Adrenal gland (tissue), 12 donors: Measurements from ENCODE around the gene IQCC. TPM values are rescaled to one million over a fixed set of nuclear protein-coding genes. Genes with fewer than 3 reads are reported as not detected.

Source experiments
- DNase-seq, 7 donors: peaks; one replicate each; pipeline ENCODE4 v3.0.0-alpha.2; 2019 to 2020
- H3K27ac ChIP-seq, 5 donors: fragments of 200-600 bp; sonication (generic) in 4 of 5; 1 replicate in 3 of 5; 2 replicates in 2 of 5; pipeline versions ENCODE4 v1.5.1 to v1.8.0; 2016 to 2020; ENCODE audit warnings: mild to moderate bottlenecking in 1 of 5
- H3K27me3 ChIP-seq: fragments of 200-600 bp; 2 replicates; pipeline ENCODE4 v1.8.0; 2021
- H3K36me3 ChIP-seq, 2 donors: fragments of 200-600 bp; replicated peaks in 1 of 2; 1 replicate in 1 of 2; 2 replicates in 1 of 2; pipeline versions ENCODE4 v1.5.1 to v1.8.0; 2018 to 2022
- H3K4me1 ChIP-seq, 2 donors: fragments of 200-600 bp; replicated peaks in 1 of 2; 1 replicate in 1 of 2; 2 replicates in 1 of 2; pipeline versions ENCODE4 v1.5.1 to v1.8.0; 2018 to 2021
- H3K4me3 ChIP-seq, 4 donors: fragments of 200-600 bp; sonication (generic) in 3 of 4; one replicate each; pipeline ENCODE4 v1.5.1; 2016 to 2018
- H3K9me3 ChIP-seq, 3 donors: fragments of 200-600 bp; sonication (generic) in 1 of 3; replicated peaks in 1 of 3; 1 replicate in 2 of 3; 2 replicates in 1 of 3; pipeline versions ENCODE4 v1.5.1 to v1.8.0; 2016 to 2021
- CTCF ChIP-seq, 6 experiments: fragments of 450-650 bp in 4 of 6; fragments of 200-600 bp in 2 of 6; sonication (generic) in 1 of 6; IDR thresholded peaks; 1 replicate in 5 of 6; 2 replicates in 1 of 6; pipeline versions ENCODE4 v1.5.1 to v1.8.0; 2016 to 2021; ENCODE audit warnings: antibody characterized with exemption in 6 of 6, mild to moderate bottlenecking in 2 of 6, moderate library complexity in 1 of 6
- POLR2A ChIP-seq, 2 donors: fragments of 450-650 bp; IDR thresholded peaks; one replicate each; pipeline ENCODE4 v1.6.1; 2017; ENCODE audit warnings: antibody characterized with exemption in 2 of 2, mild to moderate bottlenecking in 2 of 2, moderate library complexity in 1 of 2
- WGBS, 4 donors: extraction: QIAGEN DNeasy Blood & Tissue Kit in 2 of 4; methylation state at CpG; one replicate each; pipeline versions ENCODE4 v1.1.5 to v1.1.7; 2013 to 2017; 5-methylcytosine and 5-hydroxymethylcytosine counted together
- intact Hi-C, 2 donors: fragments of 100-400 bp; cut with DNase I; formaldehyde crosslinking; loops; one replicate each; pipeline versions ENCODE4 v1.14.1 to v1.15.0; 2022 to 2023
- polyA plus RNA-seq, 3 donors: library from polyadenylated mRNA; stranded (reverse); fragments of 200-250 nt in 2 of 3; fragments of 350-450 nt in 1 of 3; fragmentation: Illumina TruSeq in 1 of 3; extraction: RNeasy Lipid Tissue Mini Kit (QIAGEN cat#74804) in 1 of 3; gene quantifications; one replicate each; pipeline ENCODE4 v1.2.3, GENCODE V29; 2013 to 2014
- total RNA-seq, 9 donors: library from RNA; depleted of rRNA in 4 of 9; stranded (reverse); fragments of >200 nt in 4 of 9; fragments of 120-200 nt in 1 of 9; fragmentation: NEBNext Ultra II Directional in 1 of 9; extraction: Animal tissue kit (Norgen Biotek cat#: 25700) in 1 of 9; gene quantifications; one replicate each; pipeline versions ENCODE4 v1.1.0 to v1.2.4, GENCODE V29; 2013 to 2023
- donor health status: healthy with polysubstance abuse.
- donor health status: Bipolar disorder and iron deficiency.
- donor health status: DM: yes; HTN: yes; CAD: no.
- donor health status: DM: no; HTN: no; CAD: no.
- donor health status: DM: no; HTN: no; CAD: no.
- donor health status: DM: yes; HTN: yes; CAD: no.

IQCC gene
- total and polyA plus RNA-seq, 12 donors = 1.5 to 3.9 (median 3.0) TPM

GRCh38 chr1:32255072-32256071, 49.9 kb downstream of the IQCC start:
- WGBS, 4 donors = 82 to 86% (median 83%) methylated on average over 10 of the region's 10 CpGs
- Histone ChIP-seq H3K9me3 (no peaks in the 10 kb centered on the region), H3K4me3 (no peak overlapping the region), H3K27me3 (no peaks in the 10 kb centered on the region), H3K36me3 (no peaks in the 10 kb centered on the region), H3K4me1 (peaks cover 0 to 1% of the 10 kb centered on the region in 2 donors), H3K27ac (no peak overlapping the region)
- no peak for TF ChIP-seq POLR2A (IDR thresholded peaks at IDR 0.05)
- no peak for TF ChIP-seq CTCF (IDR thresholded peaks at IDR 0.05)
- intact Hi-C loops = no loop called here
- no peak for DNase-seq

GRCh38 chr1:32256473-32257226, 51.2 kb downstream of the IQCC start:
- DNase-seq = no peak
- Histone ChIP-seq H3K4me1 (no peaks in the 10 kb centered on the region), H3K4me3 (no peak overlapping the region), H3K27ac (no peak overlapping the region), H3K9me3 (no peaks in the 10 kb centered on the region), H3K27me3 (no peaks in the 10 kb centered on the region), H3K36me3 (no peaks in the 10 kb centered on the region)
- 74 to 80% (median 76%) methylated on average over 9 of the region's 9 CpGs for WGBS, 4 donors
- intact Hi-C loops = no loop called here
- TF ChIP-seq POLR2A (IDR thresholded peaks at IDR 0.05) = no peak
- TF ChIP-seq CTCF (IDR thresholded peaks at IDR 0.05) = no peak

- no peak overlapping the region for H3K4me3 ChIP-seq
- H3K9me3 ChIP-seq = no peaks in the 10 kb centered on the region
- no peaks in the 10 kb centered on the region for H3K4me1 ChIP-seq
- TF ChIP-seq CTCF (IDR thresholded peaks at IDR 0.05) (no peak), POLR2A (IDR thresholded peaks at IDR 0.05) (no peak)
- H3K36me3 ChIP-seq = no peaks in the 10 kb centered on the region
- intact Hi-C loops = no loop called here
- WGBS, 4 donors = 79 to 83% (median 80%) methylated on average over 6 of the region's 6 CpGs
- no peak overlapping the region for H3K27ac ChIP-seq
- DNase-seq = no peak
- H3K27me3 ChIP-seq = no peaks in the 10 kb centered on the region
These were observed 51.7 kb downstream of the IQCC start for GRCh38 chr1:32257227-32257508.

Other genes starting within 250 kb of the IQCC start
- 100 to 1,000 TPM in 1 of 9 donors, 10 to 100 TPM in 8; 50.1 to 108 (median 77.1) TPM for gene KHDRBS1, start 191.8 kb upstream of the IQCC start, total RNA-seq
- 10 to 100 TPM; 37.3 to 88.2 (median 43.7) TPM for gene KHDRBS1, start 191.8 kb upstream of the IQCC start, polyA plus RNA-seq
- 10 to 100 TPM in 4 of 9 donors, 1 to 10 TPM in 5; 4.4 to 17.4 (median 8.9) TPM for gene TMEM39B, start 132.7 kb upstream of the IQCC start, total RNA-seq
- 10 to 100 TPM in 2 of 3 donors, 1 to 10 TPM in 1; 9.2 to 15.1 (median 14.2) TPM for gene TMEM39B, start 132.7 kb upstream of the IQCC start, polyA plus RNA-seq
- 10 to 100 TPM; 39.3 to 86.6 (median 71.5) TPM for gene KPNA6, start 97.6 kb upstream of the IQCC start, total RNA-seq
- 10 to 100 TPM in 1 of 3 donors, 1 to 10 TPM in 2; 9.3 to 31.2 (median 9.5) TPM for gene KPNA6, start 97.6 kb upstream of the IQCC start, polyA plus RNA-seq
- 10 to 100 TPM; 52.7 to 97.4 (median 66.1) TPM for gene TXLNA, start 26.0 kb upstream of the IQCC start, total RNA-seq
- 10 to 100 TPM; 14.9 to 51.0 (median 25.7) TPM for gene TXLNA, start 26.0 kb upstream of the IQCC start, polyA plus RNA-seq
- 10 to 100 TPM; 11.4 to 34.0 (median 20.5) TPM for gene CCDC28B, start 5.1 kb upstream of the IQCC start, total RNA-seq
- gene CCDC28B, start 5.1 kb upstream of the IQCC start, polyA plus RNA-seq = 10 to 100 TPM in 2 of 3 donors, 1 to 10 TPM in 1; 3.4 to 47.7 (median 42.6) TPM
- not detected for gene DCDC2B, start 3.4 kb downstream of the IQCC start, total RNA-seq
- gene DCDC2B, start 3.4 kb downstream of the IQCC start, polyA plus RNA-seq = not detected
- gene TMEM234, start 16.7 kb downstream of the IQCC start, total RNA-seq = 10 to 100 TPM in 7 of 9 donors, 1 to 10 TPM in 2; 2.1 to 27.1 (median 16.3) TPM
- gene TMEM234, start 16.7 kb downstream of the IQCC start, polyA plus RNA-seq = 10 to 100 TPM; 10.2 to 57.7 (median 34.6) TPM
- gene EIF3I, start 16.7 kb downstream of the IQCC start, total RNA-seq = 100 to 1,000 TPM; 187 to 672 (median 202) TPM
- gene EIF3I, start 16.7 kb downstream of the IQCC start, polyA plus RNA-seq = 100 to 1,000 TPM; 196 to 312 (median 294) TPM
- 10 to 100 TPM in 8 of 9 donors, 1 to 10 TPM in 1; 3.2 to 34.5 (median 26.0) TPM for gene FAM167B, start 41.6 kb downstream of the IQCC start, total RNA-seq
- 10 to 100 TPM in 2 of 3 donors, 1 to 10 TPM in 1; 5.8 to 58.2 (median 30.0) TPM for gene FAM167B, start 41.6 kb downstream of the IQCC start, polyA plus RNA-seq
- gene LCK, start 45.6 kb downstream of the IQCC start, total RNA-seq = 1 to 10 TPM in 6 of 9 donors, under 1 TPM in 3; 0.30 to 2.7 (median 1.9) TPM
- gene LCK, start 45.6 kb downstream of the IQCC start, polyA plus RNA-seq = 1 to 10 TPM in 2 of 3 donors, under 1 TPM in 1; 0.46 to 2.9 (median 1.2) TPM
- 10 to 100 TPM; 52.2 to 95.2 (median 76.9) TPM for gene HDAC1, start 86.4 kb downstream of the IQCC start, total RNA-seq
- 10 to 100 TPM; 54.4 to 70.1 (median 59.6) TPM for gene HDAC1, start 86.4 kb downstream of the IQCC start, polyA plus RNA-seq
- 10 to 100 TPM; 24.2 to 82.2 (median 49.0) TPM for gene MARCKSL1, start 130.6 kb downstream of the IQCC start, total RNA-seq
- 10 to 100 TPM; 34.4 to 54.8 (median 49.2) TPM for gene MARCKSL1, start 130.6 kb downstream of the IQCC start, polyA plus RNA-seq
- 10 to 100 TPM in 3 of 9 donors, 1 to 10 TPM in 6; 1.3 to 12.8 (median 6.5) TPM for gene FAM229A, start 156.8 kb downstream of the IQCC start, total RNA-seq
- gene FAM229A, start 156.8 kb downstream of the IQCC start, polyA plus RNA-seq = 100 to 1,000 TPM in 1 of 3 donors, 10 to 100 TPM in 1, 1 to 10 TPM in 1; 1.6 to 110 (median 56.7) TPM
- gene TSSK3, start 156.9 kb downstream of the IQCC start, total RNA-seq = 1 to 10 TPM in 6 of 9 donors, under 1 TPM in 2, not detected in 1; 0.69 to 5.3 (median 2.1) TPM
- 1 to 10 TPM in 2 of 3 donors, under 1 TPM in 1; 0.84 to 2.1 (median 1.2) TPM for gene TSSK3, start 156.9 kb downstream of the IQCC start, polyA plus RNA-seq
- 100 to 1,000 TPM in 8 of 9 donors, 10 to 100 TPM in 1; 95.5 to 153 (median 117) TPM for gene BSDC1, start 188.8 kb downstream of the IQCC start, total RNA-seq
- 10 to 100 TPM; 47.9 to 80.2 (median 63.9) TPM for gene BSDC1, start 188.8 kb downstream of the IQCC start, polyA plus RNA-seq